Endothelial cell of umbilical vein (primary cell): ENCODE measurements around the gene ANP32A. TPM values are rescaled to one million over a fixed set of nuclear protein-coding genes. Genes with fewer than 3 reads are reported as not detected.

Experiments used
- BruUV-seq: library from RNA; stranded (reverse); fragments of 400-500 nt; replicated peaks from 2 replicates; lab custom pipeline; 2021; lab: Mats Ljungman, UMichigan
- CTCF ChIA-PET: fragments of 300-600, 350-600 bp; sonication (Branson Sonifier 250); formaldehyde crosslinking; loops from one replicate; lab custom pipeline; 2021; ENCODE audit warnings: antibody characterized with exemption, inconsistent platforms; lab: Charles Lee
- POLR2A ChIA-PET: fragments of 300-600, 350-600 bp; sonication (Branson Sonifier 250); formaldehyde crosslinking; loops from one replicate; lab custom pipeline; 2021; ENCODE audit warnings: antibody characterized with exemption, inconsistent platforms; lab: Charles Lee
- DNase-seq: peaks from one replicate; pipeline ENCODE4 v3.0.0-alpha.2; 2011; ENCODE audit warnings: low read depth, low spot score
- FAIRE-seq: peaks from 2 replicates; lab custom pipeline; 2011; peaks lifted over from hg19 to GRCh38; lab: Jason Lieb, UNC
- H2AFZ ChIP-seq: 2 replicates; pipeline ENCODE4 v1.6.0; 2012; ENCODE audit warnings: low read depth, low read length, control low read depth, inconsistent platforms
- H3K27ac ChIP-seq: 2 replicates; pipeline ENCODE4 v1.5.1; 2011; ENCODE audit warnings: low read depth, mild to moderate bottlenecking, control low read depth, low read length, moderate library complexity; ENCODE audit not compliant: insufficient read depth
- H3K27me3 ChIP-seq, 2 experiments: 2 replicates each; pipeline versions ENCODE4 v1.6.0 to v1.6.1; 2011; ENCODE audit warnings: low read length in 2 of 2, mixed read lengths in 1 of 2; ENCODE audit not compliant: control insufficient read depth in 2 of 2, insufficient read depth in 2 of 2
- H3K36me3 ChIP-seq, 2 experiments: 2 replicates in 1 of 2; 3 replicates in 1 of 2; pipeline ENCODE4 v1.5.1; 2011; ENCODE audit warnings: low read length in 2 of 2, mild to moderate bottlenecking in 1 of 2, moderate library complexity in 1 of 2; ENCODE audit not compliant: control insufficient read depth in 2 of 2, insufficient read depth in 2 of 2; ENCODE audit errors: extremely low read depth in 1 of 2
- H3K4me1 ChIP-seq: 3 replicates; pipeline ENCODE4 v1.5.1; 2011; ENCODE audit warnings: mild to moderate bottlenecking, low read length; ENCODE audit not compliant: control insufficient read depth, insufficient read depth; ENCODE audit errors: extremely low read depth
- H3K4me2 ChIP-seq: 2 replicates; pipeline ENCODE4 v1.6.1; 2011; ENCODE audit warnings: low read length, control low read depth, mixed read lengths; ENCODE audit not compliant: insufficient read depth
- H3K4me3 ChIP-seq, 3 experiments: fragments of 200-600 bp in 1 of 3; sonication (generic), shearing (Covaris generic) in 1 of 3; replicated peaks in 1 of 3; 2 replicates each; pipeline ENCODE4 v1.5.1; 2011 to 2016; ENCODE audit warnings: control low read depth in 3 of 3, low read length in 3 of 3, mild to moderate bottlenecking in 2 of 3, inconsistent platforms in 1 of 3, low read depth in 1 of 3, moderate library complexity in 1 of 3; ENCODE audit not compliant: insufficient read depth in 1 of 3
- H3K79me2 ChIP-seq: 2 replicates; pipeline ENCODE4 v1.6.0; 2012; ENCODE audit warnings: low read length, inconsistent platforms; ENCODE audit not compliant: control insufficient read depth, insufficient read depth
- H3K9ac ChIP-seq: replicated peaks from 2 replicates; pipeline ENCODE3; 2011; ENCODE audit warnings: low read length, control low read depth; ENCODE audit not compliant: insufficient read depth; ENCODE audit errors: extremely low read depth
- H3K9me1 ChIP-seq: replicated peaks from 3 replicates; pipeline ENCODE4 v1.6.0; 2011; ENCODE audit warnings: mild to moderate bottlenecking, low read length; ENCODE audit not compliant: control insufficient read depth, insufficient read depth; ENCODE audit errors: extremely low read depth
- H3K9me3 ChIP-seq: replicated peaks from 2 replicates; pipeline ENCODE4 v1.5.1; 2012; ENCODE audit warnings: low read length, inconsistent platforms; ENCODE audit not compliant: control insufficient read depth, insufficient read depth
- H4K20me1 ChIP-seq: replicated peaks from 2 replicates; pipeline ENCODE3; 2011; ENCODE audit warnings: mild to moderate bottlenecking, low read length; ENCODE audit not compliant: control insufficient read depth, insufficient read depth; ENCODE audit errors: extremely low read depth
- CTCF ChIP-seq, 2 donors: IDR thresholded peaks; 1 replicate in 1 of 2; 2 replicates in 1 of 2; pipeline ENCODE4 v1.5.1; 2011; ENCODE audit warnings: low read length in 2 of 2, mild to moderate bottlenecking in 2 of 2, moderate library complexity in 2 of 2, control low read depth in 1 of 2, inconsistent platforms in 1 of 2, low read depth in 1 of 2; ENCODE audit not compliant: insufficient read depth in 1 of 2; ENCODE audit errors: extremely low read depth in 1 of 2
- EZH2 ChIP-seq: IDR thresholded peaks from 2 replicates; pipeline ENCODE4 v1.6.1; 2012; ENCODE audit warnings: borderline replicate concordance, low read depth, mild to moderate bottlenecking, moderate library complexity, low read length, inconsistent platforms; ENCODE audit not compliant: severe bottlenecking
- FOS ChIP-seq: IDR thresholded peaks from 2 replicates; pipeline ENCODE4 v1.6.1; 2011; ENCODE audit warnings: mild to moderate bottlenecking, low read length, moderate library complexity, borderline replicate concordance; ENCODE audit not compliant: insufficient read depth
- GATA2 ChIP-seq: IDR thresholded peaks from 2 replicates; pipeline ENCODE4 v1.7.0; 2011; ENCODE audit warnings: low read depth, mild to moderate bottlenecking, moderate library complexity, mixed read lengths, low read length; ENCODE audit not compliant: insufficient read length, insufficient read depth
- JUN ChIP-seq: IDR thresholded peaks from 2 replicates; pipeline ENCODE4 v1.6.1; 2011; ENCODE audit warnings: borderline replicate concordance, low read depth; ENCODE audit not compliant: insufficient read length, insufficient read depth
- MAX ChIP-seq: IDR thresholded peaks from 2 replicates; pipeline ENCODE4 v1.6.1; 2011; ENCODE audit not compliant: insufficient read depth, insufficient read length
- MYC ChIP-seq: IDR thresholded peaks from one replicate; pipeline ENCODE4 v1.6.1; 2011; ENCODE audit warnings: mild to moderate bottlenecking, low read depth, low read length
- POLR2A ChIP-seq: IDR thresholded peaks from 2 replicates; pipeline ENCODE4 v1.6.1; 2012; ENCODE audit warnings: low read depth, mild to moderate bottlenecking, control low read depth, low read length
- POLR2AphosphoS5 ChIP-seq: IDR thresholded peaks from 2 replicates; pipeline ENCODE4 v1.6.1; 2012; ENCODE audit warnings: low read depth, mild to moderate bottlenecking, control low read depth, low read length, moderate library complexity; ENCODE audit not compliant: insufficient read depth
- dilution Hi-C: fragments of 300-500 bp; cut with MboI; formaldehyde crosslinking; loops from one replicate; pipeline ENCODE4 v1.15.0; 2019; ENCODE audit warnings: low sequenced_read_pairs; ENCODE audit not compliant: extremely low pct_ligation_motif_present
- intact Hi-C: fragments of 100-400 bp; cut with micrococcal nuclease; formaldehyde crosslinking; loops from one replicate; pipeline ENCODE4 v1.10.0; 2022
- polyA plus RNA-seq, 4 experiments: library from polyadenylated mRNA; depleted of rRNA in 3 of 4; stranded (reverse) in 3 of 4; unstranded in 1 of 4; fragments of >200 nt; gene quantifications; 2 replicates each; pipeline versions ENCODE4 v1.2.1 to v1.2.3, GENCODE V29; 2011 to 2012; ENCODE audit warnings: missing spikeins in 1 of 4
- total RNA-seq: library from RNA; stranded (reverse); gene quantifications from 2 replicates; pipeline ENCODE4 v1.2.3, GENCODE V29; 2021

Gene ANP32A
- total and polyA plus RNA-seq, 2 donors (not counting 3 experiments of a cell fraction or from before 2014, with no cell fraction given), result 37.9 to 169 TPM

- Histone ChIP-seq H3K9me1 (no peaks in the 10 kb centered on the region), H3K27ac (no peak overlapping the region), H2AFZ (no peak overlapping the region), H3K9me3 (no peaks in the 10 kb centered on the region), H3K36me3 (peaks cover 0 to 5% of the 10 kb centered on the region in 2 experiments), H3K4me2 (peak overlapping the region; percentile 69), H3K9ac (no peak overlapping the region), H3K4me3 (no peak overlapping the region), H3K79me2 (peaks cover 85% of the 10 kb centered on the region), H3K27me3 (no peaks in the 10 kb centered on the region), H4K20me1 (no peaks in the 10 kb centered on the region), H3K4me1 (peaks cover 9% of the 10 kb centered on the region)
- intact Hi-C loops (no loop called here), dilution Hi-C loops (no loop called here)
- ChIA-PET CTCF (interaction anchor here (0.9 to 1.9 kb wide), 5 partner anchors 12 to 563 kb away, joined by 3 to 12 read pairs (median 4); no protein-coding TSS in a partner anchor), POLR2A (no interaction called here)
- DNase-seq, result no peak
- TF ChIP-seq POLR2AphosphoS5, result no peak
- TF ChIP-seq CTCF (IDR thresholded peaks at IDR 0.05; ENCODE audit: extremely low read depth in 1 of 2, insufficient read depth in 1 of 2, low read depth in 1 of 2, low read length in 2 of 2), result no peak
- TF ChIP-seq JUN, result no peak
- TF ChIP-seq EZH2, result no peak
- no peak for TF ChIP-seq POLR2A
- TF ChIP-seq MYC, result no peak
- no peak for TF ChIP-seq FOS
- TF ChIP-seq GATA2, result no peak
- TF ChIP-seq MAX, result no peak
- FAIRE-seq, result no peak
- BruUV-seq, result no TSS peak
Measured at GRCh38 chr15:68816158-68816557, 4.5 kb downstream of the ANP32A start.
